HepG2 (cell line): ENCODE results near the gene SH2D6. TPM values are rescaled to one million over a fixed set of nuclear protein-coding genes. Genes with fewer than 3 reads are reported as not detected.

Experiments used
- ATF1 ChIP-seq: IDR thresholded peaks from 2 replicates; pipeline ENCODE4 v1.6.1; 2016; ENCODE audit warnings: mild to moderate bottlenecking, control low read depth
- BCL6 ChIP-seq: IDR thresholded peaks from 2 replicates; pipeline ENCODE4 v1.6.1; 2016; ENCODE audit warnings: missing genetic modification reagents, missing compliant biosample characterization
- BORCS8-MEF2B ChIP-seq: sonication (generic); formaldehyde crosslinking; IDR thresholded peaks from 2 replicates; pipeline ENCODE4 v1.8.0; 2022; ENCODE audit warnings: mild to moderate bottlenecking, missing genetic modification reagents
- CBX1 ChIP-seq: IDR thresholded peaks from one replicate; pipeline ENCODE4 v1.6.1; 2016; ENCODE audit warnings: antibody characterized with exemption, low read depth
- ESRRA ChIP-seq: sonication (generic); formaldehyde crosslinking; IDR thresholded peaks from 2 replicates; pipeline ENCODE4 v1.5.1; 2020; ENCODE audit warnings: mild to moderate bottlenecking, low read depth, missing genetic modification reagents
- FOXO1 ChIP-seq: sonication (generic); formaldehyde crosslinking; IDR thresholded peaks from 2 replicates; pipeline ENCODE4 v1.4.0; 2020; ENCODE audit warnings: missing genetic modification reagents
- HDAC2 ChIP-seq: sonication (generic); formaldehyde crosslinking; IDR thresholded peaks from 2 replicates; pipeline ENCODE4 v1.4.0; 2020; ENCODE audit warnings: missing genetic modification reagents
- HOXA3 ChIP-seq: sonication (generic); formaldehyde crosslinking; IDR thresholded peaks from 2 replicates; pipeline ENCODE4 v1.5.0; 2020; ENCODE audit warnings: missing genetic modification reagents
- IRF2 ChIP-seq: IDR thresholded peaks from 2 replicates; pipeline ENCODE4 v1.6.1; 2018; ENCODE audit warnings: missing genetic modification reagents, missing compliant biosample characterization
- KDM2A ChIP-seq: sonication (generic); formaldehyde crosslinking; IDR thresholded peaks from 2 replicates; pipeline ENCODE4 v1.4.0; 2020; ENCODE audit warnings: low read depth, missing genetic modification reagents, borderline replicate concordance
- LCORL ChIP-seq, 2 experiments: fragments of 450-650 bp in 1 of 2; sonication (generic) in 1 of 2; formaldehyde crosslinking in 1 of 2; IDR thresholded peaks; 2 replicates each; pipeline versions ENCODE4 v1.5.0 to v1.6.1; 2017 to 2020; ENCODE audit warnings: antibody characterized with exemption in 1 of 2, missing genetic modification reagents in 1 of 2
- NONO ChIP-seq, 2 experiments: fragments of 450-650 bp in 1 of 2; sonication (generic) in 1 of 2; formaldehyde crosslinking in 1 of 2; IDR thresholded peaks in 1 of 2; conservative IDR thresholded peaks in 1 of 2; 2 replicates each; pipeline versions ENCODE4 v1.6.1 to v1.8.0; 2017 to 2022; ENCODE audit warnings: mild to moderate bottlenecking in 1 of 2, missing genetic modification reagents in 1 of 2, moderate library complexity in 1 of 2
- PRPF4 ChIP-seq: fragments of 200-400 bp; formaldehyde crosslinking; IDR thresholded peaks from 2 replicates; pipeline ENCODE4 v1.6.1; 2016; ENCODE audit warnings: low read length, low read depth; ENCODE audit not compliant: poor library complexity, severe bottlenecking
- SMC3 ChIP-seq: IDR thresholded peaks from 2 replicates; pipeline ENCODE4 v1.6.1; 2011; ENCODE audit warnings: low read length, improper control_type of control experiment
- SP140L ChIP-seq: sonication (generic); formaldehyde crosslinking; IDR thresholded peaks from 2 replicates; pipeline ENCODE4 v1.4.0; 2020; ENCODE audit warnings: missing genetic modification reagents, borderline replicate concordance
- ZNF33B ChIP-seq: sonication (generic); formaldehyde crosslinking; IDR thresholded peaks from 2 replicates; pipeline ENCODE4 v1.5.1; 2020; ENCODE audit warnings: mild to moderate bottlenecking, missing genetic modification reagents
- ZNF557 ChIP-seq: sonication (generic); formaldehyde crosslinking; IDR thresholded peaks from 2 replicates; pipeline ENCODE4 v1.4.0; 2020; ENCODE audit warnings: missing genetic modification reagents
- ZNF7 ChIP-seq: IDR thresholded peaks from 2 replicates; pipeline ENCODE4 v1.6.1; 2016; ENCODE audit warnings: missing biosample characterization, missing genetic modification reagents
- ZNF839 ChIP-seq: sonication (generic); formaldehyde crosslinking; IDR thresholded peaks from 2 replicates; pipeline ENCODE4 v1.4.0; 2020; ENCODE audit warnings: missing genetic modification reagents, mild to moderate bottlenecking, borderline replicate concordance
- polyA plus RNA-seq, 8 experiments: library from polyadenylated mRNA; depleted of rRNA in 3 of 8; stranded (reverse) in 7 of 8; unstranded in 1 of 8; fragments of >200 nt; fragmentation: Illumina TruSeq in 4 of 8; extraction: Trizol in 4 of 8; gene quantifications; 2 replicates each; pipeline versions ENCODE4 v1.2.1 to v1.2.3, GENCODE V29; 2011 to 2016; ENCODE audit warnings: low read depth in 4 of 8, missing spikeins in 1 of 8, mixed read lengths in 1 of 8; ENCODE audit not compliant: insufficient read depth in 1 of 8
- total RNA-seq, 5 experiments: library from RNA; depleted of rRNA; stranded (reverse); fragments of >200 nt; fragmentation: Illumina TruSeq; extraction: Trizol; gene quantifications; 2 replicates each; pipeline ENCODE4 v1.2.3, GENCODE V29; 2016; ENCODE audit warnings: low read depth in 1 of 5
- TF ChIP-seq, protein P1 (sequence below), 2 experiments: IDR thresholded peaks; 2 replicates each; pipeline ENCODE4 v1.6.1; 2011 to 2012; ENCODE audit warnings: low read length in 2 of 2, borderline replicate concordance in 1 of 2, low read depth in 1 of 2, mild to moderate bottlenecking in 1 of 2, moderate library complexity in 1 of 2
- TF ChIP-seq, protein P2 (sequence below): sonication (generic); formaldehyde crosslinking; IDR thresholded peaks from 2 replicates; pipeline ENCODE4 v1.5.1; 2020; ENCODE audit warnings: missing genetic modification reagents, mild to moderate bottlenecking, borderline replicate concordance
- TF ChIP-seq, protein P3 (sequence below): IDR thresholded peaks from 2 replicates; pipeline ENCODE4 v1.6.1; 2016; ENCODE audit warnings: mild to moderate bottlenecking
- TF ChIP-seq, protein P4 (sequence below): sonication (generic); formaldehyde crosslinking; IDR thresholded peaks from 2 replicates; pipeline ENCODE4 v1.5.0; 2020; ENCODE audit warnings: missing genetic modification reagents

The SH2D6 gene
- total and polyA plus RNA-seq, 2 of the 13 experiments (the other 11 are each of a cell fraction or from before 2014, with no cell fraction given) = 0.11 to 0.26 TPM

DNA sequence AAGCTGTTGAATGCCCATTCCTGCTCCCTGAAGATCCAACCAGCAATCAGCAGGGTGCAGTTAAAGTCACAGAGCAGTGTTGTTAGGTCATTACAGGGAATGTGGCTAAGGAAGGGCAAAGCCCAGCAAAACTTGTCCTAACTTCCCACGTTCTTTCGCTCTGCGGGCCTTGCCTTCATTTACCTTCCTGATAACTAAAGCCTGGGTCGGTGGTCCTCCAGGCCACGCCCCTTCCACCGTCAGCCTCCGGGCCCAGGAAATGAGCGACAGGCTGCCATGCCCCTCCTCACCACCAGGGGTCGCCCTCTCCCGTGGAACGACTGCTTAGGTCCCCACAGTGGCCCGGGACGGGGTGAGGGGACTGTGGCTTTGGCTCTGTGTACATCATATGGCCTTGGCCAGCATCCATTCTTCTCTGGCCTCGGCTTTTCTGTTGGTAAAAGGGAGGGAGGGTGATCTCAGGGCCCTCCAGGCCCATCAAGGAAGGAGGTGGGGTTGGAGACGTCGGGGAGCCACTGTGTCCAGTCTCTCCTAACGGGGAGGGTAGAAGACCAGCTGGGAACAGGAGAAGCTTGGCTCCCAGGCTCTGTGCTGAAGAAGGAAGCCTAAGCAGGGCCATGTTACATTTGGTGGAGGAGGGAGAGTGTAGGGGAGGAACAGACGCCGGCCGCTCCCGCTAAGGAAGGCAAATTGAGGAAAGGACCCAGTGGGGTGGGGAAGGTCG is 2.2 kb downstream of the SH2D6 start (continued):
- TF ChIP-seq, protein P1, sequence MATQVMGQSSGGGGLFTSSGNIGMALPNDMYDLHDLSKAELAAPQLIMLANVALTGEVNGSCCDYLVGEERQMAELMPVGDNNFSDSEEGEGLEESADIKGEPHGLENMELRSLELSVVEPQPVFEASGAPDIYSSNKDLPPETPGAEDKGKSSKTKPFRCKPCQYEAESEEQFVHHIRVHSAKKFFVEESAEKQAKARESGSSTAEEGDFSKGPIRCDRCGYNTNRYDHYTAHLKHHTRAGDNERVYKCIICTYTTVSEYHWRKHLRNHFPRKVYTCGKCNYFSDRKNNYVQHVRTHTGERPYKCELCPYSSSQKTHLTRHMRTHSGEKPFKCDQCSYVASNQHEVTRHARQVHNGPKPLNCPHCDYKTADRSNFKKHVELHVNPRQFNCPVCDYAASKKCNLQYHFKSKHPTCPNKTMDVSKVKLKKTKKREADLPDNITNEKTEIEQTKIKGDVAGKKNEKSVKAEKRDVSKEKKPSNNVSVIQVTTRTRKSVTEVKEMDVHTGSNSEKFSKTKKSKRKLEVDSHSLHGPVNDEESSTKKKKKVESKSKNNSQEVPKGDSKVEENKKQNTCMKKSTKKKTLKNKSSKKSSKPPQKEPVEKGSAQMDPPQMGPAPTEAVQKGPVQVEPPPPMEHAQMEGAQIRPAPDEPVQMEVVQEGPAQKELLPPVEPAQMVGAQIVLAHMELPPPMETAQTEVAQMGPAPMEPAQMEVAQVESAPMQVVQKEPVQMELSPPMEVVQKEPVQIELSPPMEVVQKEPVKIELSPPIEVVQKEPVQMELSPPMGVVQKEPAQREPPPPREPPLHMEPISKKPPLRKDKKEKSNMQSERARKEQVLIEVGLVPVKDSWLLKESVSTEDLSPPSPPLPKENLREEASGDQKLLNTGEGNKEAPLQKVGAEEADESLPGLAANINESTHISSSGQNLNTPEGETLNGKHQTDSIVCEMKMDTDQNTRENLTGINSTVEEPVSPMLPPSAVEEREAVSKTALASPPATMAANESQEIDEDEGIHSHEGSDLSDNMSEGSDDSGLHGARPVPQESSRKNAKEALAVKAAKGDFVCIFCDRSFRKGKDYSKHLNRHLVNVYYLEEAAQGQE (IDR thresholded peaks at IDR 0.05; ENCODE audit: borderline replicate concordance in 1 of 2, low read depth in 1 of 2, low read length in 2 of 2) = no peak
- TF ChIP-seq ZNF7 (CRISPR knock-in tag) (0 out of 2 replicates have a peak, but pooled peaks have one; percentile 28), CBX1 (peak; percentile 19), BORCS8-MEF2B (CRISPR knock-in tag) (0 out of 2 replicates have a peak, but pooled peaks have one; percentile 7), ZNF33B (CRISPR knock-in tag) (0 out of 2 replicates have a peak, but pooled peaks have one; percentile 7), IRF2 (CRISPR knock-in tag) (peak; percentile 88), SP140L (CRISPR knock-in tag) (peak; percentile 74; the same call in 1 of the 2 replicates), ZNF839 (CRISPR knock-in tag) (no peak), BCL6 (peak; percentile 76), HOXA3 (CRISPR knock-in tag) (peak; percentile 71), HDAC2 (CRISPR knock-in tag) (peak; percentile 78), SMC3 (peak; percentile 88), FOXO1 (CRISPR knock-in tag) (peak; percentile 70; the same call in 1 of the 2 replicates), KDM2A (peak; percentile 92), LCORL (IDR thresholded peaks at IDR 0.05) (no peak), LCORL (CRISPR knock-in tag; IDR thresholded peaks at IDR 0.05) (peak; percentile 98), NONO (IDR thresholded peaks at IDR 0.05) (no peak), NONO (CRISPR knock-in tag; conservative IDR thresholded peaks at IDR 0.05) (peak; percentile 54; the same call in 1 of the 2 replicates), ATF1 (CRISPR knock-in tag) (no peak), ZNF557 (no peak), ESRRA (CRISPR knock-in tag) (peak; percentile 0; the same call in 1 of the 2 replicates), PRPF4 (no peak)
- TF ChIP-seq, protein P2, sequence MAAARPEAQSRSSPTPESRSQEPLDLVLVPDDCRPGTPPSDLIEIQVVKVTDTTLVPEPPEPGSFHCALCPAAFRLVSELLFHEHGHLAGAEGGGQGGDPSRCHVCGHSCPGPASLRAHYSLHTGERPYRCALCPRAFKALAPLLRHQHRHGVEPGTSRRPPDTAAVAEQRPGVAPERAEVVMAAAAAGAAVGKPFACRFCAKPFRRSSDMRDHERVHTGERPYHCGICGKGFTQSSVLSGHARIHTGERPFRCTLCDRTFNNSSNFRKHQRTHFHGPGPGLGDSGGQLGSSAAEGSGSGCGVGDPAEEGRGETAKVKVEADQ (CRISPR knock-in tag) = no peak
- TF ChIP-seq, protein P3, sequence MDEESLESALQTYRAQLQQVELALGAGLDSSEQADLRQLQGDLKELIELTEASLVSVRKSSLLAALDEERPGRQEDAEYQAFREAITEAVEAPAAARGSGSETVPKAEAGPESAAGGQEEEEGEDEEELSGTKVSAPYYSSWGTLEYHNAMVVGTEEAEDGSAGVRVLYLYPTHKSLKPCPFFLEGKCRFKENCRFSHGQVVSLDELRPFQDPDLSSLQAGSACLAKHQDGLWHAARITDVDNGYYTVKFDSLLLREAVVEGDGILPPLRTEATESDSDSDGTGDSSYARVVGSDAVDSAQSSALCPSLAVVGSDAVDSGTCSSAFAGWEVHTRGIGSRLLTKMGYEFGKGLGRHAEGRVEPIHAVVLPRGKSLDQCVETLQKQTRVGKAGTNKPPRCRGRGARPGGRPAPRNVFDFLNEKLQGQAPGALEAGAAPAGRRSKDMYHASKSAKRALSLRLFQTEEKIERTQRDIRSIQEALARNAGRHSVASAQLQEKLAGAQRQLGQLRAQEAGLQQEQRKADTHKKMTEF (CRISPR knock-in tag) = peak; percentile 30; the same call in 1 of the 2 replicates
- TF ChIP-seq, protein P4, sequence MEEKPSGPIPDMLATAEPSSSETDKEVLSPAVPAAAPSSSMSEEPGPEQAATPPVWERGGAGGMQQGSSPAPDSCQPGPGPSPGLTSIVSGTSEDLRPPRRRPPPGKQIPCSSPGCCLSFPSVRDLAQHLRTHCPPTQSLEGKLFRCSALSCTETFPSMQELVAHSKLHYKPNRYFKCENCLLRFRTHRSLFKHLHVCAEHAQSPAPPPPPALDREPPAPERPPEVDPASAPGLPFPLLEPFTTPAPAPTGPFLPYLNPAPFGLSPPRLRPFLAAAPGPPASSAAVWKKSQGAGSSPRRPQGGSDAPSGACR = no peak; the same call in 1 of the 2 replicates
